GM12878 (cell line): ENCODE data around the gene MPHOSPH8. TPM values are rescaled to one million over a fixed set of nuclear protein-coding genes. Genes with fewer than 3 reads are reported as not detected.

Experiments
- ATAC-seq: fragments of 200-7000 bp; cut with Tn5 transposase; 3 replicates; pipeline ENCODE4 v1.9.1; 2020; ENCODE audit warnings: mild to moderate bottlenecking, moderate library complexity
- BruUV-seq: library from RNA; stranded (reverse); fragments of 400-500 nt; replicated peaks from 2 replicates; lab custom pipeline; 2021; lab: Mats Ljungman, UMichigan
- CTCF ChIA-PET: fragments of 300-600 bp; sonication (Branson Sonifier 250); formaldehyde crosslinking; extraction: SDS; loops from one replicate; lab custom pipeline; 2021; ENCODE audit warnings: inconsistent platforms; lab: Yijun Ruan, JAX
- POLR2A ChIA-PET: fragments of 350-600 bp; formaldehyde crosslinking; extraction: SDS; loops from one replicate; lab custom pipeline; 2021; ENCODE audit warnings: inconsistent platforms; lab: Charles Lee
- RAD21 ChIA-PET: fragments of 300-600 bp; sonication (Branson Sonifier 250); formaldehyde crosslinking; loops from one replicate; lab custom pipeline; 2023; ENCODE audit warnings: antibody characterized with exemption; ENCODE audit not compliant: unreplicated experiment; lab: Charles Lee
- SMC1A ChIA-PET: fragments of 300-600 bp; sonication (Branson Sonifier 250); formaldehyde crosslinking; loops from one replicate; lab custom pipeline; 2023; ENCODE audit not compliant: unreplicated experiment, uncharacterized antibody; lab: Charles Lee
- DNase-seq: peaks from one replicate; pipeline ENCODE4 v3.0.0-alpha.2; 2011; ENCODE audit warnings: low read depth, low spot score
- FAIRE-seq: peaks from 3 replicates; lab custom pipeline; 2011; peaks lifted over from hg19 to GRCh38; lab: Jason Lieb, UNC
- H2AFZ ChIP-seq: 2 replicates; pipeline ENCODE4 v1.6.0; 2011; ENCODE audit warnings: low read depth, low read length, control low read depth; ENCODE audit not compliant: control insufficient read depth
- H3K27ac ChIP-seq: 2 replicates; pipeline ENCODE4 v1.5.1; 2011; ENCODE audit warnings: control low read depth; ENCODE audit not compliant: control insufficient read depth, insufficient read depth
- H3K27me3 ChIP-seq, 2 experiments: replicated peaks in 1 of 2; 2 replicates each; pipeline versions ENCODE4 v1.6.0 to v1.6.1; 2011; ENCODE audit warnings: low read length in 1 of 2; ENCODE audit not compliant: control insufficient read depth in 2 of 2, insufficient read depth in 2 of 2
- H3K36me3 ChIP-seq, 2 experiments: 2 replicates each; pipeline ENCODE4 v1.5.1; 2011; ENCODE audit warnings: low read length in 1 of 2; ENCODE audit not compliant: control insufficient read depth in 2 of 2, insufficient read depth in 2 of 2
- H3K4me1 ChIP-seq: 2 replicates; pipeline ENCODE4 v1.6.1; 2011; ENCODE audit warnings: mild to moderate bottlenecking, low read length, moderate library complexity, mixed read lengths; ENCODE audit not compliant: control insufficient read depth, insufficient read depth
- H3K4me2 ChIP-seq: 2 replicates; pipeline ENCODE4 v1.6.0; 2011; ENCODE audit warnings: control low read depth; ENCODE audit not compliant: control insufficient read depth, insufficient read depth
- H3K4me3 ChIP-seq: fragments of 200-600 bp; sonication (generic); 2 replicates; pipeline ENCODE4 v1.5.1; 2016
- H3K79me2 ChIP-seq: 2 replicates; pipeline ENCODE4 v1.6.0; 2011; ENCODE audit warnings: low read length; ENCODE audit not compliant: control insufficient read depth, insufficient read depth
- H3K9ac ChIP-seq: 2 replicates; pipeline ENCODE4 v1.8.0; 2011; ENCODE audit warnings: low read length, control low read depth, mixed read lengths; ENCODE audit not compliant: control insufficient read depth, insufficient read depth
- H3K9me3 ChIP-seq: replicated peaks from 3 replicates; pipeline ENCODE4 v1.5.1; 2011; ENCODE audit warnings: mild to moderate bottlenecking, low read length; ENCODE audit not compliant: control insufficient read depth, insufficient read depth
- H4K20me1 ChIP-seq: 2 replicates; pipeline ENCODE4 v1.6.0; 2011; ENCODE audit not compliant: control insufficient read depth, insufficient read depth
- FOS ChIP-seq: IDR thresholded peaks from 3 replicates; pipeline ENCODE4 v1.6.1; 2011; ENCODE audit warnings: borderline replicate concordance; ENCODE audit not compliant: insufficient read length; ENCODE audit errors: extremely low read depth
- ZBTB33 ChIP-seq: fragments of 450-650 bp; IDR thresholded peaks from 2 replicates; pipeline ENCODE4 v1.6.1; 2017; ENCODE audit warnings: mild to moderate bottlenecking
- WGBS: methylation state at CpG from one replicate; pipeline ENCODE4 v1.1.6; 2016; ENCODE audit warnings: low lambda C conversion rate; ENCODE audit not compliant: insufficient replicate concordance, insufficient coverage; ENCODE audit errors: missing lambda C conversion rate; 5-methylcytosine and 5-hydroxymethylcytosine counted together
- in situ Hi-C: fragments of 300-500 bp; cut with MboI; formaldehyde crosslinking; loops from 9 replicates; pipeline ENCODE4 v1.14.3; 2018; ENCODE audit warnings: mixed read lengths
- intact Hi-C: fragments of 100-400 bp; cut with micrococcal nuclease; formaldehyde crosslinking; loops from one replicate; pipeline ENCODE4 v1.14.2; 2022; ENCODE audit not compliant: unreplicated experiment
- polyA plus RNA-seq, 11 experiments: library from polyadenylated mRNA; depleted of rRNA in 4 of 11; unstranded in 6 of 11; stranded (reverse) in 5 of 11; fragments of >200 nt; fragmentation: Nextera tagmentation in 4 of 11; fragmentation: Illumina TruSeq in 1 of 11; extraction: Ambion mirVana in 4 of 11; extraction: Trizol in 1 of 11; gene quantifications; 1 replicate in 1 of 11; 2 replicates in 10 of 11; pipeline versions ENCODE4 v1.2.1 to v1.2.3, GENCODE V29; 2011 to 2016; ENCODE audit warnings: inconsistent platforms in 2 of 11, missing spikeins in 2 of 11, low read depth in 1 of 11
- total RNA-seq, 4 experiments: library from RNA; depleted of rRNA in 3 of 4; stranded (reverse); fragments of >200 nt in 3 of 4; fragmentation: Illumina TruSeq in 1 of 4; extraction: Trizol in 1 of 4; gene quantifications; 2 replicates each; pipeline versions ENCODE4 v1.2.1 to v1.2.3, GENCODE V29; 2013 to 2021

The MPHOSPH8 gene
- total and polyA plus RNA-seq, 10 of the 15 experiments (the other 5 are each of a cell fraction or from before 2014, with no cell fraction given), result 15.9 to 34.9 (median 26.9) TPM

- no peak overlapping the region for H3K4me2 ChIP-seq
- POLR2A ChIA-PET, result no interaction called here
- FAIRE-seq, result no peak
Observed at GRCh38 chr13:19604306-19604705, 29.2 kb upstream of the MPHOSPH8 start.

More at GRCh38 chr13:19604306-19604705, 29.2 kb upstream of the MPHOSPH8 start:
- ChIA-PET RAD21 (no interaction called here), SMC1A (no interaction called here), CTCF (interaction anchor here (0.7 to 1.1 kb wide), 2 partner anchors 29 to 452 kb away, joined by 3 read pairs; partner anchors contain the start of gene MPHOSPH8)
- no peaks in the 10 kb centered on the region for H4K20me1 ChIP-seq
- no peak overlapping the region for H3K9ac ChIP-seq
- peaks cover 16% of the 10 kb centered on the region for H3K79me2 ChIP-seq
- intact Hi-C loops (no loop called here), in situ Hi-C loops (loop anchor here (5.0 kb wide), 1 partner anchor 48 kb away; no protein-coding TSS in a partner anchor)
- no peaks in the 10 kb centered on the region; the same call in 1 of the 3 replicates for H3K9me3 ChIP-seq
- 0 out of 2 replicates have a peak, but pooled peaks cover 3% of the 10 kb centered on the region for H3K4me1 ChIP-seq
- no TSS peak for BruUV-seq
- H3K36me3 ChIP-seq, result peaks cover 0 to 3% of the 10 kb centered on the region in 2 experiments; a peak in 1 of 4 replicates
- H2AFZ ChIP-seq, result no peak overlapping the region
- DNase-seq (no peak), ATAC-seq (no peak)
- 68% methylated on average over 6 of the region's 6 CpGs for WGBS
- no peak overlapping the region for H3K4me3 ChIP-seq
- H3K27me3 ChIP-seq, result no peaks in the 10 kb centered on the region
- TF ChIP-seq FOS, result no peak
- TF ChIP-seq ZBTB33, result peak; percentile 81
- no peak overlapping the region for H3K27ac ChIP-seq
